DND-41 (cell line): ENCODE measurements around the gene F11R.

ENCODE experiments used
- ATAC-seq: fragments of 200-7000 bp; cut with Tn5 transposase; 3 replicates; pipeline ENCODE4 v1.9.1; 2021; ENCODE audit warnings: low read depth; ENCODE audit not compliant: insufficient read depth
- DNase-seq: peaks from one replicate; pipeline ENCODE4 v3.0.0-alpha.2; 2020
- H2AFZ ChIP-seq: 2 replicates; pipeline ENCODE4 v1.6.0; 2012; ENCODE audit warnings: low read depth, low read length
- H3K27ac ChIP-seq: 2 replicates; pipeline ENCODE4 v1.5.1; 2012; ENCODE audit warnings: low read length, inconsistent platforms
- H3K27me3 ChIP-seq: fragments of 200-600 bp; sonication (generic); 2 replicates; pipeline ENCODE4 v1.6.0; 2012; ENCODE audit warnings: low read length, mild to moderate bottlenecking, inconsistent platforms; ENCODE audit not compliant: insufficient read depth, poor library complexity
- H3K36me3 ChIP-seq: 2 replicates; pipeline ENCODE4 v1.5.1; 2012; ENCODE audit warnings: low read length, inconsistent platforms; ENCODE audit not compliant: insufficient read depth
- H3K4me1 ChIP-seq: 2 replicates; pipeline ENCODE4 v1.5.1; 2012; ENCODE audit warnings: mild to moderate bottlenecking, low read length; ENCODE audit not compliant: insufficient read depth
- H3K4me2 ChIP-seq: 2 replicates; pipeline ENCODE4 v1.6.0; 2012; ENCODE audit warnings: mild to moderate bottlenecking, moderate library complexity, low read length, inconsistent platforms; ENCODE audit not compliant: insufficient read depth
- H3K4me3 ChIP-seq, 2 experiments: fragments of 200-600 bp in 1 of 2; shearing (Covaris generic) in 1 of 2; 2 replicates each; pipeline ENCODE4 v1.5.1; 2012 to 2016; ENCODE audit warnings: inconsistent platforms in 2 of 2, low read length in 2 of 2, mild to moderate bottlenecking in 2 of 2, low read depth in 1 of 2, moderate library complexity in 1 of 2
- H3K79me2 ChIP-seq: 2 replicates; pipeline ENCODE4 v1.6.0; 2012; ENCODE audit warnings: low read length, inconsistent platforms; ENCODE audit not compliant: insufficient read depth
- H3K9ac ChIP-seq: 2 replicates; pipeline ENCODE4 v1.6.0; 2012; ENCODE audit warnings: low read depth, mild to moderate bottlenecking, inconsistent platforms, low read length, moderate library complexity
- H3K9me3 ChIP-seq: 2 replicates; pipeline ENCODE4 v1.5.1; 2012; ENCODE audit warnings: low read length, moderate library complexity, mild to moderate bottlenecking, inconsistent platforms; ENCODE audit not compliant: insufficient read depth, severe bottlenecking
- H4K20me1 ChIP-seq: 2 replicates; pipeline ENCODE4 v1.6.0; 2012; ENCODE audit warnings: low read length; ENCODE audit not compliant: insufficient read depth
- CTCF ChIP-seq: IDR thresholded peaks from 2 replicates; pipeline ENCODE4 v1.5.1; 2012; ENCODE audit warnings: borderline replicate concordance, low read length, moderate library complexity, mild to moderate bottlenecking; ENCODE audit not compliant: poor library complexity, severe bottlenecking; ENCODE audit errors: extremely low read depth
- EZH2 ChIP-seq: IDR thresholded peaks from 3 replicates; pipeline ENCODE4 v1.6.1; 2012; ENCODE audit warnings: borderline replicate concordance, low read depth, mild to moderate bottlenecking, moderate library complexity, low read length, inconsistent platforms; ENCODE audit not compliant: severe bottlenecking

Gene F11R

GRCh38 chr1:161061419-161061818 is 40.5 kb upstream of the F11R start:
- TF ChIP-seq EZH2 (no peak), CTCF (no peak)
- H3K4me3 ChIP-seq: no peak overlapping the region
- peaks cover 6% of the 10 kb centered on the region for H3K4me1 ChIP-seq
- H3K9ac ChIP-seq: no peak overlapping the region
- H3K27ac ChIP-seq: no peak overlapping the region
- no peak overlapping the region for H2AFZ ChIP-seq
- H3K9me3 ChIP-seq: no peaks in the 10 kb centered on the region
- DNase-seq (no peak), ATAC-seq (no peak)
- no peak overlapping the region for H3K4me2 ChIP-seq
- H4K20me1 ChIP-seq: peaks cover 11% of the 10 kb centered on the region; the same call in 1 of the 2 replicates
- peaks cover 49% of the 10 kb centered on the region for H3K36me3 ChIP-seq
- H3K79me2 ChIP-seq: peaks cover 58% of the 10 kb centered on the region
- H3K27me3 ChIP-seq: no peaks in the 10 kb centered on the region

- Histone ChIP-seq H3K27ac (no peak overlapping the region), H3K36me3 (peaks cover 60% of the 10 kb centered on the region), H3K4me1 (no peaks in the 10 kb centered on the region; the same call in 1 of the 2 replicates), H3K4me3 (no peak overlapping the region), H3K79me2 (peaks cover 45% of the 10 kb centered on the region), H3K4me2 (no peak overlapping the region), H4K20me1 (peaks cover 14% of the 10 kb centered on the region; the same call in 1 of the 2 replicates), H3K9ac (no peak overlapping the region), H3K9me3 (no peaks in the 10 kb centered on the region), H3K27me3 (no peaks in the 10 kb centered on the region), H2AFZ (no peak overlapping the region)
- no peak for ATAC-seq
- no peak for DNase-seq
- TF ChIP-seq EZH2 (no peak), CTCF (no peak)
These were observed 38.3 kb upstream of the F11R start for GRCh38 chr1:161059293-161059692.

GRCh38 chr1:161054805-161055204 is 33.9 kb upstream of the F11R start:
- Histone ChIP-seq H3K9ac (no peak overlapping the region), H4K20me1 (0 out of 2 replicates have a peak, but pooled peaks cover 9% of the 10 kb centered on the region), H3K9me3 (no peaks in the 10 kb centered on the region), H3K27me3 (no peaks in the 10 kb centered on the region), H3K79me2 (peaks cover 18% of the 10 kb centered on the region), H3K4me3 (no peak overlapping the region), H3K4me2 (no peak overlapping the region), H2AFZ (no peak overlapping the region), H3K4me1 (no peaks in the 10 kb centered on the region), H3K36me3 (peaks cover 83% of the 10 kb centered on the region), H3K27ac (no peak overlapping the region)
- TF ChIP-seq EZH2 (no peak), CTCF (peak; percentile 52)
- ATAC-seq: no peak
- no peak for DNase-seq

- H3K9me3 ChIP-seq: no peaks in the 10 kb centered on the region
- TF ChIP-seq EZH2 (no peak), CTCF (no peak)
- peaks cover 14% of the 10 kb centered on the region for H3K79me2 ChIP-seq
- no peak overlapping the region for H3K4me2 ChIP-seq
- no peaks in the 10 kb centered on the region for H3K27me3 ChIP-seq
- no peak for DNase-seq
- H3K27ac ChIP-seq: no peak overlapping the region
- no peaks in the 10 kb centered on the region for H3K4me1 ChIP-seq
- H2AFZ ChIP-seq: no peak overlapping the region
- H3K36me3 ChIP-seq: peaks cover 83% of the 10 kb centered on the region
- no peak overlapping the region for H3K9ac ChIP-seq
- H4K20me1 ChIP-seq: 0 out of 2 replicates have a peak, but pooled peaks cover 9% of the 10 kb centered on the region
- no peak for ATAC-seq
- no peak overlapping the region for H3K4me3 ChIP-seq
These were observed 33.3 kb upstream of the F11R start for GRCh38 chr1:161054232-161054631.
